ENCODE results near the gene DCTN1.

- TF ChIP-seq PPARA (CRISPR knock-in tag; IDR thresholded peaks at IDR 0.05; ENCODE audit: borderline replicate concordance) (no peak), CSRNP3 (CRISPR knock-in tag; IDR thresholded peaks at IDR 0.05) (no peak), TSHZ2 (CRISPR knock-in tag; IDR thresholded peaks at IDR 0.05) (no peak), CSDC2 (CRISPR knock-in tag; IDR thresholded peaks at IDR 0.05) (no peak), ZFP3 (CRISPR knock-in tag; IDR thresholded peaks at IDR 0.05) (no peak), PATZ1 (CRISPR knock-in tag; IDR thresholded peaks at IDR 0.05; ENCODE audit: borderline replicate concordance) (no peak)
Measured at GRCh38 chr2:74375838-74376237, 4.3 kb downstream of the DCTN1 start.

All from SK-N-SH treated with all-trans-retinoic acid at 6 μM for 48 hours (cell line).